Measurements from ENCODE around the gene LRRC75A. TPM values are rescaled to one million over a fixed set of nuclear protein-coding genes. Genes with fewer than 3 reads are reported as not detected.

The LRRC75A gene
- total and polyA plus RNA-seq, 2 of the 13 experiments (the other 11 are each of a cell fraction or from before 2014, with no cell fraction given), result 0.03 TPM; not detected in 1

DNA sequence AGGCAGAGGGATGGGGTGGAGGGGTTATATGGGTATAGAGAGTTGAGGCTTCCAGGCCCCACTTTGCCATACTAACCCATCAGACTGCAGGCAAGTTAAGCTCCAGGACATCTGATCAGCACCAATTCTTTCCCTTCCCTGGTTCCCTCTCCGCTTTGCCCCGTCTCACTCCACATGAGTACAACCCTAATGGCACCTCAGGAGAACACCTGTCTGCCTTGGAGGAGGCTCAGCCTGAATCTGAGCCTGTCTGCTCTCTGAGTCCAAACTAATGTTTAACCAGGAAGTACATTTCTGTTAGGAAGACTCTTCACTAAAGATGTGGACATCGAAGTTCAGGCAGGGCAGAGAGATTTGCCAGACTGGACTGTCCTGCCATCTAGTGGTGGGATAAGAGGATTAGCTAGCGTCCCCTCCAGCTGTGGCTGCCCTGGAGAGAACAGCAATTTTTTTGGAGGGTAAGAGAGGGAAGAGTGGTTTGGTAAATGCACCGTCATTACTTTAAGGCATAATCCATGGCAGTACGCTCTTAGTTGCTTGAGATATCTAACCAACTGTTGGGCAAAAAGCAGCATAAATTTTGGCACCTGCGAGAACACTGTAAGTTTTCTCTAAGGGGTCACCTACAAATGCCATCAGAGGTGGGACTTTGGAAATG lies 29.2 kb upstream of the LRRC75A start (continued):
- TF ChIP-seq CAMTA2 (CRISPR knock-in tag; IDR thresholded peaks at IDR 0.05; ENCODE audit: borderline replicate concordance), result no peak
- TF ChIP-seq ZNF256 (CRISPR knock-in tag; conservative IDR thresholded peaks at IDR 0.05), result no peak
- TF ChIP-seq, protein P1, sequence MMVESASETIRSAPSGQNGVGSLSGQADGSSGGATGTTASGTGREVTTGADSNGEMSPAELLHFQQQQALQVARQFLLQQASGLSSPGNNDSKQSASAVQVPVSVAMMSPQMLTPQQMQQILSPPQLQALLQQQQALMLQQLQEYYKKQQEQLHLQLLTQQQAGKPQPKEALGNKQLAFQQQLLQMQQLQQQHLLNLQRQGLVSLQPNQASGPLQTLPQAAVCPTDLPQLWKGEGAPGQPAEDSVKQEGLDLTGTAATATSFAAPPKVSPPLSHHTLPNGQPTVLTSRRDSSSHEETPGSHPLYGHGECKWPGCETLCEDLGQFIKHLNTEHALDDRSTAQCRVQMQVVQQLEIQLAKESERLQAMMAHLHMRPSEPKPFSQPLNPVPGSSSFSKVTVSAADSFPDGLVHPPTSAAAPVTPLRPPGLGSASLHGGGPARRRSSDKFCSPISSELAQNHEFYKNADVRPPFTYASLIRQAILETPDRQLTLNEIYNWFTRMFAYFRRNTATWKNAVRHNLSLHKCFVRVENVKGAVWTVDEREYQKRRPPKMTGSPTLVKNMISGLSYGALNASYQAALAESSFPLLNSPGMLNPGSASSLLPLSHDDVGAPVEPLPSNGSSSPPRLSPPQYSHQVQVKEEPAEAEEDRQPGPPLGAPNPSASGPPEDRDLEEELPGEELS (CRISPR knock-in tag; IDR thresholded peaks at IDR 0.05), result no peak
- TF ChIP-seq KDM3A (CRISPR knock-in tag; IDR thresholded peaks at IDR 0.05; ENCODE audit: low read depth), result 0 out of 2 replicates have a peak, but pooled peaks have one; percentile 36
- no peak for TF ChIP-seq ZNF687 (CRISPR knock-in tag; IDR thresholded peaks at IDR 0.05)
- no peak for TF ChIP-seq SOX13 (IDR thresholded peaks at IDR 0.05)
- TF ChIP-seq SOX13 (CRISPR knock-in tag; conservative IDR thresholded peaks at IDR 0.05 in 1 of 2, IDR thresholded peaks at IDR 0.05 in 1 of 2), result peak in 1 of 2 experiments; percentile 25; a peak in 1 of 4 replicates
- TF ChIP-seq JDP2 (CRISPR knock-in tag; IDR thresholded peaks at IDR 0.05; ENCODE audit: borderline replicate concordance), result no peak
- TF ChIP-seq NAIF1 (CRISPR knock-in tag; IDR thresholded peaks at IDR 0.05; ENCODE audit: borderline replicate concordance), result no peak
- TF ChIP-seq, protein P2, sequence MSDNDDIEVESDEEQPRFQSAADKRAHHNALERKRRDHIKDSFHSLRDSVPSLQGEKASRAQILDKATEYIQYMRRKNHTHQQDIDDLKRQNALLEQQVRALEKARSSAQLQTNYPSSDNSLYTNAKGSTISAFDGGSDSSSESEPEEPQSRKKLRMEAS (IDR thresholded peaks at IDR 0.05), result peak; percentile 26; the same call in 1 of the 2 replicates
- TF ChIP-seq ZNF337 (CRISPR knock-in tag; IDR thresholded peaks at IDR 0.05; ENCODE audit: borderline replicate concordance, low read depth), result no peak
- no peak for TF ChIP-seq RFXAP (CRISPR knock-in tag; IDR thresholded peaks at IDR 0.05; ENCODE audit: borderline replicate concordance)
- no peak for TF ChIP-seq SP1 (IDR thresholded peaks at IDR 0.05)
- TF ChIP-seq SP1 (CRISPR knock-in tag; IDR thresholded peaks at IDR 0.05), result no peak
- TF ChIP-seq RFXANK (CRISPR knock-in tag; IDR thresholded peaks at IDR 0.05), result no peak
- no peak for TF ChIP-seq MLXIP (CRISPR knock-in tag; IDR thresholded peaks at IDR 0.05; ENCODE audit: borderline replicate concordance)
- TF ChIP-seq NRL (CRISPR knock-in tag; IDR thresholded peaks at IDR 0.05; ENCODE audit: borderline replicate concordance), result no peak
- no peak for TF ChIP-seq ZFY (CRISPR knock-in tag; IDR thresholded peaks at IDR 0.05)
- TF ChIP-seq SIX1 (CRISPR knock-in tag; IDR thresholded peaks at IDR 0.05; ENCODE audit: borderline replicate concordance), result no peak
- TF ChIP-seq, protein P3, sequence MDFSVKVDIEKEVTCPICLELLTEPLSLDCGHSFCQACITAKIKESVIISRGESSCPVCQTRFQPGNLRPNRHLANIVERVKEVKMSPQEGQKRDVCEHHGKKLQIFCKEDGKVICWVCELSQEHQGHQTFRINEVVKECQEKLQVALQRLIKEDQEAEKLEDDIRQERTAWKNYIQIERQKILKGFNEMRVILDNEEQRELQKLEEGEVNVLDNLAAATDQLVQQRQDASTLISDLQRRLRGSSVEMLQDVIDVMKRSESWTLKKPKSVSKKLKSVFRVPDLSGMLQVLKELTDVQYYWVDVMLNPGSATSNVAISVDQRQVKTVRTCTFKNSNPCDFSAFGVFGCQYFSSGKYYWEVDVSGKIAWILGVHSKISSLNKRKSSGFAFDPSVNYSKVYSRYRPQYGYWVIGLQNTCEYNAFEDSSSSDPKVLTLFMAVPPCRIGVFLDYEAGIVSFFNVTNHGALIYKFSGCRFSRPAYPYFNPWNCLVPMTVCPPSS (IDR thresholded peaks at IDR 0.05), result no peak
